HG03103 (cell line): Measurements from ENCODE around the gene SYK.

Experiments used
- ATAC-seq: cut with Tn5 transposase; IDR thresholded peaks from one replicate; pipeline ENCODE4 v1.9.1; 2021; ENCODE audit warnings: low read depth; ENCODE audit not compliant: unreplicated experiment

Gene SYK

GRCh38 chr9:90927496-90927895 is 125.9 kb downstream of the SYK start:
- no peak for ATAC-seq

GRCh38 chr9:90929626-90930025 is 128.0 kb downstream of the SYK start:
- ATAC-seq, result no peak

GRCh38 chr9:90933468-90933867 is 131.8 kb downstream of the SYK start:
- no peak for ATAC-seq

GRCh38 chr9:90939351-90939750 is 137.7 kb downstream of the SYK start:
- ATAC-seq, result no peak

- no peak for ATAC-seq
These were observed 138.7 kb downstream of the SYK start for GRCh38 chr9:90940280-90940679.

GRCh38 chr9:90941661-90942060 is 140.0 kb downstream of the SYK start:
- no peak for ATAC-seq

- ATAC-seq, result no peak
These were observed 140.9 kb downstream of the SYK start for GRCh38 chr9:90942555-90942954.

GRCh38 chr9:90943341-90943740 is 141.7 kb downstream of the SYK start:
- ATAC-seq, result no peak

- ATAC-seq, result no peak
These were observed 143.7 kb downstream of the SYK start for GRCh38 chr9:90945336-90945735.

- ATAC-seq, result no peak
These were observed 145.4 kb downstream of the SYK start for GRCh38 chr9:90946982-90947381.
